ENCODE data around the gene BPIFB2.
"Not testable (repeated sequence)": the region's sequence is repeated elsewhere in the genome, so short reads cannot be mapped to it uniquely, and the experiment has no call there.

The BPIFB2 gene

GRCh38 chr20:33007376-33008335 lies at the start of gene BPIFB2:
Gene BPIFB2 (plus strand): TSS chr20:33007704. CDS start chr20:33008575, 871 bp downstream.
- DNase-seq (ENCODE audit: low read depth in 3 of 3), result no peak

- DNase-seq (ENCODE audit: low read depth in 3 of 3), result no peak
Measured at GRCh38 chr20:32958574-32958973, 48.9 kb upstream of the BPIFB2 start.

GRCh38 chr20:32959351-32960221 lies 47.9 kb upstream of the BPIFB2 start:
- no peak for DNase-seq (ENCODE audit: low read depth in 3 of 3)

GRCh38 chr20:32960222-32960518 lies 47.3 kb upstream of the BPIFB2 start:
- no peak for DNase-seq (ENCODE audit: low read depth in 3 of 3)

- DNase-seq (ENCODE audit: low read depth in 3 of 3), result no peak
Measured at GRCh38 chr20:32960849-32961731, 46.4 kb upstream of the BPIFB2 start.

GRCh38 chr20:32962053-32962452 lies 45.5 kb upstream of the BPIFB2 start:
- DNase-seq (ENCODE audit: low read depth in 3 of 3), result no peak

- DNase-seq (ENCODE audit: low read depth in 3 of 3), result not testable (repeated sequence)
Measured at GRCh38 chr20:32962646-32963045, 44.9 kb upstream of the BPIFB2 start.

- no peak for DNase-seq (ENCODE audit: low read depth in 3 of 3)
Measured at GRCh38 chr20:32963176-32963575, 44.3 kb upstream of the BPIFB2 start.

GRCh38 chr20:32964575-32964974 lies 42.9 kb upstream of the BPIFB2 start:
- DNase-seq (ENCODE audit: low read depth in 3 of 3), result no peak

GRCh38 chr20:32965115-32965514 lies 42.4 kb upstream of the BPIFB2 start:
- no peak for DNase-seq (ENCODE audit: low read depth in 3 of 3)

GRCh38 chr20:32965581-32966373 lies 41.7 kb upstream of the BPIFB2 start:
- DNase-seq (ENCODE audit: low read depth in 3 of 3), result no peak

GRCh38 chr20:32966382-32966781 lies 41.1 kb upstream of the BPIFB2 start:
- no peak for DNase-seq (ENCODE audit: low read depth in 3 of 3)

GRCh38 chr20:32966881-32967781 lies 40.4 kb upstream of the BPIFB2 start:
- DNase-seq (ENCODE audit: low read depth in 3 of 3), result no peak

GRCh38 chr20:32967961-32968457 lies 39.5 kb upstream of the BPIFB2 start:
- DNase-seq (ENCODE audit: low read depth in 3 of 3), result no peak

GRCh38 chr20:32968478-32969241 lies 38.8 kb upstream of the BPIFB2 start:
- DNase-seq (ENCODE audit: low read depth in 3 of 3), result no peak

GRCh38 chr20:32969356-32970114 lies 38.0 kb upstream of the BPIFB2 start:
- no peak for DNase-seq (ENCODE audit: low read depth in 3 of 3)

- DNase-seq (ENCODE audit: low read depth in 3 of 3), result no peak
Measured at GRCh38 chr20:32970115-32970972, 37.2 kb upstream of the BPIFB2 start.
